Measurements from ENCODE around the gene ZSCAN10. TPM values are rescaled to one million over a fixed set of nuclear protein-coding genes. Genes with fewer than 3 reads are reported as not detected.
A peak's percentile ranks its signal among the peaks of the same experiment; 100 is the strongest.

Gene ZSCAN10
- total and polyA plus RNA-seq, 9 of the 15 experiments (the other 6 are each of a cell fraction or from before 2014, with no cell fraction given): 0.22 TPM; not detected in 8

DNA sequence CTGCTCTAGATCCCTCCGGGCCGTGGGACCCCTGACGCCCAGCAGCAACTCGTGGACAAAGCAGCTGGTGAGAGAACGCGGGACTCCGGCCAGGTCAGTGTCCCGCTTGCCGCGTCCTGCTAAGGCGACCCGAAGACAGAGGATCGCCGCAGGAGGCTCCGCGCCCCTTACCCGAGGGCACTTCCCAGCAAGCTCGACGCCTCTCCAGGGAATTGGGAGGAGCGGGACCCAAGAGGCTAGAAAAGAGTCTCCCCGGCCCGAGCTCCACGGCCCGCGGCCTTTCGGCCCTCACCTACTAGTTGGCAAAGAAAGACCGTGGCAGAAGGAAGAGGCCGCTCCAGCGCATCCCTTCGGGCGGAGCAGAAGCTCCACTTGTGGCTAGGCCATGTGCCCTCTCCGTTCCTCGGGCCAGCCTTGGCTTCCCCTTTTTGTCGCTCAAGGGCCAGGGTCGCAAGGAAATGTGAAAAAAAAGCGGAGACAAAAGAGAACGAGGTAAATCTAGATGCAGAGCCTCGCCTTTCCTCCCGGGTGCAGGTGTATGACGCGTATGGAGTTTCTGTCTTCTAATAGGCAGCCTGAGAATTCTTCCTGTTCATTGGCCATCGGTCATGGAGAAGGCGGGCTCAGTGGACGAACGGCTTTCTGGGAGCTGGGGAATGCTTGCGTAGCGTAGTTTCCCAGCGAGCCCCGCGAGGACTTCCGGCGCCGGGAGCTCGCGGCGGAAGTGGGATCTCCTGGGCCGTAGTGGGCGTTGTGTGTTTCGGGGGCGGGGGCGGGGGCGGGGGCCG lies 35.4 kb upstream of the ZSCAN10 start, which contains the start of gene ZNF213 (continued):
- TF ChIP-seq PURB (CRISPR knock-in tag; IDR thresholded peaks at IDR 0.05; ENCODE audit: low read depth): no peak
- no peak for TF ChIP-seq NR1H2 (CRISPR knock-in tag; IDR thresholded peaks at IDR 0.05)
- no peak for TF ChIP-seq ZNF212 (CRISPR knock-in tag; IDR thresholded peaks at IDR 0.05)
- no peak for TF ChIP-seq KDM2B (CRISPR knock-in tag; IDR thresholded peaks at IDR 0.05)
- TF ChIP-seq ESRRA (IDR thresholded peaks at IDR 0.05; ENCODE audit: borderline replicate concordance, low read depth): peak; percentile 19; the same call in 1 of the 2 replicates
- TF ChIP-seq BCOR (IDR thresholded peaks at IDR 0.05): no peak
- no peak for TF ChIP-seq ZNF707 (CRISPR knock-in tag; conservative IDR thresholded peaks at IDR 0.05)
- TF ChIP-seq NFXL1 (CRISPR knock-in tag; IDR thresholded peaks at IDR 0.05): no peak
- TF ChIP-seq MIER1 (IDR thresholded peaks at IDR 0.05; ENCODE audit: low read depth): no peak
- no peak for TF ChIP-seq CBFB (CRISPR knock-in tag; IDR thresholded peaks at IDR 0.05)
- TF ChIP-seq BRD4 (IDR thresholded peaks at IDR 0.05): no peak
- TF ChIP-seq, protein P1, sequence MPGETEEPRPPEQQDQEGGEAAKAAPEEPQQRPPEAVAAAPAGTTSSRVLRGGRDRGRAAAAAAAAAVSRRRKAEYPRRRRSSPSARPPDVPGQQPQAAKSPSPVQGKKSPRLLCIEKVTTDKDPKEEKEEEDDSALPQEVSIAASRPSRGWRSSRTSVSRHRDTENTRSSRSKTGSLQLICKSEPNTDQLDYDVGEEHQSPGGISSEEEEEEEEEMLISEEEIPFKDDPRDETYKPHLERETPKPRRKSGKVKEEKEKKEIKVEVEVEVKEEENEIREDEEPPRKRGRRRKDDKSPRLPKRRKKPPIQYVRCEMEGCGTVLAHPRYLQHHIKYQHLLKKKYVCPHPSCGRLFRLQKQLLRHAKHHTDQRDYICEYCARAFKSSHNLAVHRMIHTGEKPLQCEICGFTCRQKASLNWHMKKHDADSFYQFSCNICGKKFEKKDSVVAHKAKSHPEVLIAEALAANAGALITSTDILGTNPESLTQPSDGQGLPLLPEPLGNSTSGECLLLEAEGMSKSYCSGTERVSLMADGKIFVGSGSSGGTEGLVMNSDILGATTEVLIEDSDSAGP (CRISPR knock-in tag; IDR thresholded peaks at IDR 0.05): no peak
- no peak for TF ChIP-seq ERF (CRISPR knock-in tag; IDR thresholded peaks at IDR 0.05)
- no peak for TF ChIP-seq HNRNPH1 (optimal IDR thresholded peaks at IDR 0.05; ENCODE audit: low read depth, low read length)
- peak; percentile 59 for TF ChIP-seq TAF9B (IDR thresholded peaks at IDR 0.05; ENCODE audit: partially characterized antibody)
- TF ChIP-seq FOXM1 (IDR thresholded peaks at IDR 0.05; ENCODE audit: low read depth): no peak
- TF ChIP-seq FOXM1 (CRISPR knock-in tag; IDR thresholded peaks at IDR 0.05; ENCODE audit: low read depth): no peak
- TF ChIP-seq SNIP1 (IDR thresholded peaks at IDR 0.05; ENCODE audit: low read depth): no peak
- TF ChIP-seq, protein P2, sequence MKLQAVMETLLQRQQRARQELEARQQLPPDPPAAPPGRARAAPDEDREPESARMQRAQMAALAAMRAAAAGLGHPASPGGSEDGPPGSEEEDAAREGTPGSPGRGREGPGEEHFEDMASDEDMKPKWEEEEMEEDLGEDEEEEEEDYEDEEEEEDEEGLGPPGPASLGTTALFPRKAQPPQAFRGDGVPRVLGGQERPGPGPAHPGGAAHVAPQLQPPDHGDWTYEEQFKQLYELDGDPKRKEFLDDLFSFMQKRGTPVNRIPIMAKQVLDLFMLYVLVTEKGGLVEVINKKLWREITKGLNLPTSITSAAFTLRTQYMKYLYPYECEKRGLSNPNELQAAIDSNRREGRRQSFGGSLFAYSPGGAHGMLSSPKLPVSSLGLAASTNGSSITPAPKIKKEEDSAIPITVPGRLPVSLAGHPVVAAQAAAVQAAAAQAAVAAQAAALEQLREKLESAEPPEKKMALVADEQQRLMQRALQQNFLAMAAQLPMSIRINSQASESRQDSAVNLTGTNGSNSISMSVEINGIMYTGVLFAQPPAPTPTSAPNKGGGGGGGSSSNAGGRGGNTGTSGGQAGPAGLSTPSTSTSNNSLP (IDR thresholded peaks at IDR 0.05; ENCODE audit: borderline replicate concordance, low read depth, low read length): no peak
- no peak for TF ChIP-seq ZNF121 (CRISPR knock-in tag; conservative IDR thresholded peaks at IDR 0.05)
- TF ChIP-seq, protein P3, sequence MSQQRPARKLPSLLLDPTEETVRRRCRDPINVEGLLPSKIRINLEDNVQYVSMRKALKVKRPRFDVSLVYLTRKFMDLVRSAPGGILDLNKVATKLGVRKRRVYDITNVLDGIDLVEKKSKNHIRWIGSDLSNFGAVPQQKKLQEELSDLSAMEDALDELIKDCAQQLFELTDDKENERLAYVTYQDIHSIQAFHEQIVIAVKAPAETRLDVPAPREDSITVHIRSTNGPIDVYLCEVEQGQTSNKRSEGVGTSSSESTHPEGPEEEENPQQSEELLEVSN (IDR thresholded peaks at IDR 0.05; ENCODE audit: borderline replicate concordance in 1 of 2, extremely low read depth in 1 of 2, insufficient read depth in 1 of 2, insufficient read length in 1 of 2, low read depth in 1 of 2, low read length in 1 of 2, poor library complexity in 1 of 2, severe bottlenecking in 1 of 2): no peak
- TF ChIP-seq DNMT1 (IDR thresholded peaks at IDR 0.05): no peak
- TF ChIP-seq, protein P4, sequence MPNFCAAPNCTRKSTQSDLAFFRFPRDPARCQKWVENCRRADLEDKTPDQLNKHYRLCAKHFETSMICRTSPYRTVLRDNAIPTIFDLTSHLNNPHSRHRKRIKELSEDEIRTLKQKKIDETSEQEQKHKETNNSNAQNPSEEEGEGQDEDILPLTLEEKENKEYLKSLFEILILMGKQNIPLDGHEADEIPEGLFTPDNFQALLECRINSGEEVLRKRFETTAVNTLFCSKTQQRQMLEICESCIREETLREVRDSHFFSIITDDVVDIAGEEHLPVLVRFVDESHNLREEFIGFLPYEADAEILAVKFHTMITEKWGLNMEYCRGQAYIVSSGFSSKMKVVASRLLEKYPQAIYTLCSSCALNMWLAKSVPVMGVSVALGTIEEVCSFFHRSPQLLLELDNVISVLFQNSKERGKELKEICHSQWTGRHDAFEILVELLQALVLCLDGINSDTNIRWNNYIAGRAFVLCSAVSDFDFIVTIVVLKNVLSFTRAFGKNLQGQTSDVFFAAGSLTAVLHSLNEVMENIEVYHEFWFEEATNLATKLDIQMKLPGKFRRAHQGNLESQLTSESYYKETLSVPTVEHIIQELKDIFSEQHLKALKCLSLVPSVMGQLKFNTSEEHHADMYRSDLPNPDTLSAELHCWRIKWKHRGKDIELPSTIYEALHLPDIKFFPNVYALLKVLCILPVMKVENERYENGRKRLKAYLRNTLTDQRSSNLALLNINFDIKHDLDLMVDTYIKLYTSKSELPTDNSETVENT (CRISPR knock-in tag; IDR thresholded peaks at IDR 0.05): no peak
